Esophagus muscularis mucosa (tissue), 2 donors: ENCODE measurements around the gene VPS13D.

Experiments used
- EP300 ChIP-seq: sonication (generic); formaldehyde crosslinking; IDR thresholded peaks from one replicate; pipeline ENCODE4 v1.6.1; 2017; ENCODE audit warnings: antibody characterized with exemption
- POLR2A ChIP-seq: fragments of 450-650 bp; IDR thresholded peaks from one replicate; pipeline ENCODE4 v1.6.1; 2017; ENCODE audit warnings: antibody characterized with exemption, moderate library complexity, mild to moderate bottlenecking, low read depth

- TF ChIP-seq POLR2A, result no peak
- no peak for TF ChIP-seq EP300
Measured at GRCh38 chr1:12428334-12428733, 198.5 kb downstream of the VPS13D start.
